ENCODE results near the gene MIA.
"Not testable (repeated sequence)": the region's sequence is repeated elsewhere in the genome, so short reads cannot be mapped to it uniquely, and the experiment has no call there.

Gene MIA

DNA sequence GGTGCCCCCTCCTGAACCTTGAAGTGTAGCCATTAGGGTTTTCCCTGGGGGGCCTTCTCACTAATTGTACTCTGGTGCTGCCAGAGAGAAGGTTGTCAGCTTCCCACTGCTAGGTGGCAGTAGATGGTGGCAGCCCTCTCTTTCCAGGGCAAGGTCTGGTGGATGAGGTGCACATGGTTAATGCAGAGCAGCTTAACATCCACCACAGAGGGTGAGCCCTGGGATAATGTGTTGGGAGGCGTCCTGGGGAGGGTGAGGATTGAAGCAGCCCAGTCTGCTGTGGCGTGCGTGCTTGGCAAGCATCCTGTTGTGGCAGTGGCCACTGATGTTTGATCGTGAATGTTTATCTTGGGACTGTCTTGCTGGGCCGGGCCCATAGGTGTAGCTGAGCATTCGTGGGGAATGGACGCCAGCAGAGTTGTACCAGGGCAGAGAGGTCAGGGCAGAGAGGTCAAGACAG, 29.5 kb downstream of the MIA start:
- DNase-seq = no peak

DNA sequence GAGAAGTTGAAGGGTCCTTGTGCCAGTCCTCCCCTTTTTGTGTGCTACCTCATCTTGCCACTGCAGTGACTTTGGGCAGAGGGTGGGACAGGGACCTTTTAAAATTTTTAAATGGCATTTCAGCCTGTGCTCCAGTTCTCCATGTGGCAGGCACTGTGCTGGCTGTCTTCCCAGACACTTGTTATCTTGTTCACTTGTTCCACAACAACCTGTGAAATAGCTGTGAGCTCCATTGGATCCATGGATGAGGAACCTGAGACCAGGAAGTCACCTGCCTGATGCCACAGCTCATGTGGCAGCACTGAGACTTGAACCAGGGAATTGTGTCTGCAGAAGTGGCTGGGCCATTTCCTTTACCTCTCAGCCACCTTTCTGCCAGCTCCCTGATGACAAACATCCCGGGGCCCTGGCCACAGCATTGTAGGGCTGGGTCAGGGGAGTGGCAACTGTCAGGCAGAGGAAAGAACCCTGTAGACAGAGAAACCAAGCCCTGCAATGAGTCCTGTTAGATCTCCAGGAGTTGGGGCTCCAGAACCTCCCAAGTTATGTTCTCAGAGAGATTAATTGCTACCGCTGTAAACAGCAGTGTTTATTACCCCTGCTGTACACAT, 30.0 kb downstream of the MIA start:
- no peak for DNase-seq

DNA sequence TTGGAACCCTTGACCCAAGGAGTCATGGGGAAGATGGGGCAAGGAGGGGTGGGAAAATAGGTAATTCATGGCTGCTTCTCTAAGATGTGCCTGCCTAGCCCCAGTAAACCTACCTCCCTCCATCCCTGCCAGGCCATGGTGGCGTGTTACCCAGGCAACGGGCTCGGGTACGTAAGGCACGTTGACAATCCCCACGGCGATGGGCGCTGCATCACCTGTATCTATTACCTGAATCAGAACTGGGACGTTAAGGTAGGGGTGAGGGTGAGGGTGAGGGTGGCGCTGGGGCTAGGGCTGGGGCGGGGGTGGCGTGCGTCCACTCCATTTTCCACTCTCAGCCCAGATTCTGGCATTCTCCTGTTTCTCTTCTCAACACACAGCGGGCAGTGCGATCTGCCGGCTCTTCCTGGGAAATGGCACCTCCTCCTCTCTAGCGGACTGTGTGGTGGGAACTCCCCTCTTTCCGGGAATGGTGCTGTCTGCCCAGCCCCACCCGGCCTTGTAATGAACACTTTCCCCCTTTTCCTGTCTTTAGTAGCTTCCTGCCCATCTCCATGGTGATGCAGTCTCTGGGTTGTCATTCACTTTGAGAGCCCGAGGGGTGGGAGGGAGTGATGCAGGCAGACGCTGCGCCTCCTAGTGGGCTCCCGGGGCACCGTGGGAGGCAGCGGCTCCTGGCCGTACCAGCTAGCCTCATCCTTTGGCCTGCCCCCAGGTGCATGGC, 31.3 kb downstream of the MIA start:
- peak; percentile 66 to 70 for DNase-seq

DNA sequence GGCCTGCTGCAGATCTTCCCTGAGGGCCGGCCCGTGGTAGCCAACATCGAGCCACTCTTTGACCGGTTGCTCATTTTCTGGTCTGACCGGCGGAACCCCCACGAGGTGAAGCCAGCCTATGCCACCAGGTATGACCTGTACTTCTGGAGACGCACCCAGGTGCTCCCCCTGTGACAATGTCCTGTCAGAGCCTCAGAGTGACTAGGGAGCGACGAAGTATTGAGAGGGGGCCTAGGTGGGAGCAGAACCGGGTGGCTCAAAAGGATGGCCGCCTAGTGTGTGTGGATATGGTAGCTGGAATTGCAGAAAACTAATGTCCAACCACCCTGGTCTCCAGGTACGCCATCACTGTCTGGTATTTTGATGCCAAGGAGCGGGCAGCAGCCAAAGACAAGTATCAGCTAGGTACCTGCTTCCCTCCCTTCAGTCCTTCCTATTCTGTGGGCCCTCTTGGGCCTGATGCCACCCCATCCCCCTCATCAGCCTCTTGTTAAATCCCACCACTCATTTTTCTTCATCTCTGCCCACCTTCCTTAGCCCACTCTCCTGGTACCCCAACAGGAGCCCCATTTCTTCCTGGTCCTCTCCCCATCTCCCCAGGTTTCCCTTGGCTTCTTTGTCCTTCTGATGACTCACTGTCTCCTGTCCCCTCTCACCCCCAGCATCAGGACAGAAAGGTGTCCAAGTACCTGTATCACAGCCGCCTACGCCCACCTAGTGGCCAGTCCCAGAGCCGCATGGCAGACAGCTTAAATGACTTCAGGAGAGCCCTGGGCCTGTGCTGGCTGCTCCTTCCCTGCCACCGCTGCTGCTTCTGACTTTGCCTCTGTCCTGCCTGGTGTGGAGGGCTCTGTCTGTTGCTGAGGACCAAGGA, 32.1 kb downstream of the MIA start:
- DNase-seq = no peak

DNA sequence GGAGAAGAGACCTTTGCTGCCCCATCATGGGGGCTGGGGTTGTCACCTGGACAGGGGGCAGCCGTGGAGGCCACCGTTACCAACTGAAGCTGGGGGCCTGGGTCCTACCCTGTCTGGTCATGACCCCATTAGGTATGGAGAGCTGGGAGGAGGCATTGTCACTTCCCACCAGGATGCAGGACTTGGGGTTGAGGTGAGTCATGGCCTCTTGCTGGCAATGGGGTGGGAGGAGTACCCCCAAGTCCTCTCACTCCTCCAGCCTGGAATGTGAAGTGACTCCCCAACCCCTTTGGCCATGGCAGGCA, 32.7 kb downstream of the MIA start:
- no peak for DNase-seq

DNA sequence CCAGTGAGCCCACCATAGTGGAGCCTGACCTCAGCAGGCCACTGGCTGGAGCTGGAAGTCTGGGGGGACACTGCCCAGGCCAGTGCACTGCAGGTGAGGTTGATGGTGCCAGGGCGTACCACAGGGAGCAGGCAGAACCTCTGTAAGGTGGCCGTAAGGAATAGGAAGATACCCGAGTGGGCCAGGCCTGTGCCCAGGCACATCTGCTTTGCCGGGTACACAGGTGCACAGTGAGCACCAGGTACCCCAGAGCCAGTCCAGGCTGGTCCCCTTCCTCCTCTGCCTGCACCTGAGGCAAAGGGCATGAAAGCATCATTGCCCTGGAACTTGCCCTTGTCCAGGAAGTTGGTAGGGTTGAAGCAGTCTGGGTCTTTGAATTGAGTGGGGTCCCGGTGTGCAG, 33.2 kb downstream of the MIA start:
- no peak for DNase-seq

DNA sequence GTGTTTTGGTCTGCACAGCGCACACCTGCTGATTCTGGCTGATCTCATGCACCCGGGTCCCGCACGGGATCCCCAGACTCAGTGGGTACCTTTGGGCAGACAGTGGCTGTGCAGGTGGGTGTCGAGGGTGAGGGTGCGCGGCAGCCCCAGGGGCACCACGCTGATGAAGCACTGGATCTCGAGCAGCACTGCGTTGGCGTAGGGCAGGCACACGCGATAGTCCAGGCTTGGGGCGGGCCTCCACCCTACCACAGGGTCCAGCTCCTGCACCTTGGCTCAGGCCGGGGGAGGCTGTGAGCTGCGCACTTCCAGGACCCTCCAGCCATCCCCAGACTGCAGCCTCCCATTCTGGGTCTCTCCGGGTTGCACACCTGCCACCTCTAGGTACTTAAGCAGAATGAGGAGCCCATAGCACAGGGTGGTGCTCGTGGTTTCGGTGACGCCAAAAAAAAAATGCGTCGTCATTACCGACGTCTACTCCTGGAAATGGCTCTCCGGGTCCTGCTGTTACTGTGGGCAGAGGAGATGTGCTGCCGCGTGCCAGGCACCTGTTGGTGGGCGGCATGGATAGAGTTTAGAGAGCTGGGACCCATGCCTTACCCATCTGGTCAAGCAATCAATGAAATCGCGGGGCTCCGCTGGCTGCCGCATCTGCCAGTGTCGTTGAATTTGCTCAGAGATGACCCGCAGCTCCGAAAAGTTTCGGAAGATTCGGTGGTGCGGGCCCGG, 34.2 kb downstream of the MIA start:
- DNase-seq = no peak

DNA sequence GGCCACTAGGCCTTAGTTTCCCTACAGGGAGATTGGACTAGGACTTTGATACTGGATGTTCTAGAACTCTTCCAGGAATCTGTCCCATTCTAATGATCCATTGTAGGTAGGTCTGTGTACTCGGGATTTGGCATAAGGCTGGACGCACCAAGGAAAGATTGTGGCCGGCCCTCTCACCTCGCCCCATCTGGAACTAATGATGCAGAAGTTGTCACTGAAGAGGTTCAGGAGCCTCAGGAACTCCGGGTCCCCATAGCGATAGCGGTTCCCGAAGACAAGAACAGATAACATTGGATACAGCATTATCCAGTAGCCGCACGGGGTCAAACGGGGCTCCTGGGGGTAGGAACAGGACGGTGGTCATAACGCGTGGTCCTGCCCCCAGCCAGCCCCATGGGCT, 34.8 kb downstream of the MIA start:
- no peak for DNase-seq

DNA sequence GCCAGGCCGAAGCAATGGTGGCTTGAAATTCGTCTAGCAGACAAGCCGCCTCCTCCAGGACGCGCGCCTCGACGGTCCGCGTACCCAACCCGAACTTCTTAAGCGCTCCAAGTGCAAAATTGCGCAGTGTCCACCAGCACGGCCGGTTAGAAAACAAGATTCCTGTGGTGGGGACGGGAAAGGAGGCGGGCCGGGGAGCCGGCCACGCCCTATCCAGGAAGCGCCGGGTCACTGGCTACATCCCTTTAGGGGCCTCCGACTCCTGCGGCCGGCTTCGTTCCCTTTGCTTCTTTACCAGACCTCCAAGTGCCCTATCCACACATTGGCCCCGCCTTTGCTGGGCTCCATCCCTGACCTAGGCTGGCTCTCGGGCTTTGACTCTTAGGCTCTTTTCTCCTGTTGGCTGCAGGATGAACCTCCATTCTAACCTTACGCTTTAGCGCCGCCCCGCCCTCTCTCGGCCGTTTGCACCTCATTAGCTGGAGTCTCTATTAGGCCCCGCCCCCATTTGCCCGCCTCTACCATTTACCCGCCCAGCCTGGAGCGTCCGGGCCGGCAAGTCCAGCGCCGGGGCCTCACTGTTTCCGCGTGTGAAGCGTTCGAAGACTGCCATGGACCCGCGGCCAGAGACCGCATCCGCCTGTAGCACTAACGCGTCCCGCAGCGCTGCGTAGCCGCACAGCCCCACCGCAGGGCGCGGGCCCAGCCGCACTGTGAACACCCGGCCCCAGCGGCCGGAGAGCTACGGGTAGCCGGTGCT, 35.5 kb downstream of the MIA start:
- peak; percentile 69 to 78 for DNase-seq

DNA sequence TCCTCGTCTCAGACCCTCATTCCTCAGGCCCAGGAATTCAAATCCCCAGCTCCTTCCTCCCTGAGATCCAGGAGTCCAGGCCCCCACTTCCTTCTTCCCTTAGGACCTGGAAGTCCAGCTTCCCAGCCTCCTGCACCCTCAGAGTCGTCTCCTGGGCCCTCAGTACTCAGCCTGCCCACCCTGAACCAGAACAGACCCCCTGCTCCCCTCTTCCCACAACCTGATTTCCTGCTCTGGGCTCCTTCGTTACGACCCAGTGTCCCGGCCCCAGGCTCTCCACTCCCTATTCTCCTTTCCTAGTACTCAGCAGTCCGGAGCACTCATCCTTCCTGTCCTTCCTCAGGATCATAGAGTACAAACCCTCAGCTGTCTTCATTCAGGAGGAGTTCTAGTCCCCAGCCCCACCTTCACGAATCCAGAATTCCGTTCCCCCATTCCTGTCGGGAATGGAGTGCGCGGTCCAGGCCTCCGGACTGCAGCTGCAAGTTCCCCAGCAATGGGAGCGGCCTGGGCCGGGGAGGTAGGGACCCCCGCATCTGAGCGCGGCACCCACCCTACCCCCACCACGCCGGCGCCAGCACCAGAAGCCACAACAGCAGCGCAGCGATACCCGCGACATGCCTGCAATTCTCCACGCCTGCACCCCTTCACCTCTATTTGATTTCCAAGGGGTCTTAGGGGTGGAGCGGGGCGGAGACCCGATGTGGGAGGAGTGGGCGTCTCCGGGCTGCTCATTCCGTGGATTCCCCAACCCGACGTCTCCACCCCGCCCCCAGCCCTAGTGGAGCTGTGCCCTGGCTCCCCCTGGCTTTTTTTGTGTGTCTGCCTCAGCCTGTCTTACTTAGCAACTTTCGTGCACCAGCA, 36.4 kb downstream of the MIA start:
- DNase-seq = no peak

DNA sequence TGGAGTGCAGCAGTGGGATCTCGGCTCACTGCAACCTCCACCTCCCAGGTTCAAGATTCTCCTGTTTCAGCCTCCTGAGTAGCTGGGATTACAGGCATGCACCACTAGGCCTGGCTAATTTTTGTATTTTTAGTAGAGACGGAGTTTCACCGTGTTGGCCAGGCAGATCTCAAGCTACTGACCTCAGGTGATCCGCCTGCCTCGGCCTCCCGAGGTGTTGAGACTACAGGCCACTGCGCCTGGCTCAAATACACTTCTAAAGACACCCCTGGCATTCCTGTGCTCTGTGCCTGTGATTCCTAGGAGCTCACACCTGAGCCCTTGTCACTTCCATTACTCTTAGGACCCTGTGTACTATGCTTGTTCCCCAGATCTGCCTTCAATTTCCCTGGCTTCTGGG, 37.2 kb downstream of the MIA start:
- not testable (repeated sequence) for DNase-seq

DNA sequence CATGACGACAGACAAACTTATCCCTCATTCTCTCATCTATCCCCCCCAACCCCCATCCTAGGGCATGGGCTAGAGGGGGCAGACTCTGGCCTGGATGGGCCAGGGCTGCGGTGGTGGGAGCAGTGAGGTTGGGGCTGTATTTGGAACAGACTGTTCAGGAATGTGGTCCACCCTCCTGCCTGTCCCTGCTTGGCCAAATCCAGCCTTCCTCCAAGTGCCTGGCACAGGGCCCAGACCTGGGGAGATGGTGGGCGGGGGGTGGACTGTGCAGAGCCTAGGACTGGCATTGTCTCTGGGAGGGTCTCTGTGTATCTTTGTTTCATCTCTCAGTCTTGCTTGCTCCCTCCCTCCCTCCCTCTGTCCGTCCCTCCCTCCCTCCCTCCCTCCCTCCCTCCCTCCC, 37.9 kb downstream of the MIA start:
- no peak for DNase-seq

DNA sequence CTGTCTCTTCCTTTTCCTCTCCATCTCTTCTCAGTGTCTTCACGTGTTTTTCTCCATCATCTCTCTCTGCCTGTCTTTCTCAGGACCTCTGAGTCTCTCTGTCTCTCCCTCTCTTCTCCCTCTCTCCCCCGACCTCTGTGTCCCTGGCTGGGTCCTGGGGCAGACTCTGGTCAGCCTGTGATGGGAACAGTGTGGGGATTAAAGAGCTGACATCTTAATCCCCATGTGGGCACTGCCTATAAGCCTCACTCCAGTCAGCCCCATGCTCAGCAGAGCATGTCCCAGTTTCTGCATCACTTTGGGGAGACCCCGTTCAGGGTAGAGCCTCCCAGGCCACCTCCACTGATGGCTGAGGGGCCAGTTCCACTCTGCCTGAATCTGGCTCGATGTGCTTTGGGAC, 39.9 kb downstream of the MIA start:
- DNase-seq = no peak

DNA sequence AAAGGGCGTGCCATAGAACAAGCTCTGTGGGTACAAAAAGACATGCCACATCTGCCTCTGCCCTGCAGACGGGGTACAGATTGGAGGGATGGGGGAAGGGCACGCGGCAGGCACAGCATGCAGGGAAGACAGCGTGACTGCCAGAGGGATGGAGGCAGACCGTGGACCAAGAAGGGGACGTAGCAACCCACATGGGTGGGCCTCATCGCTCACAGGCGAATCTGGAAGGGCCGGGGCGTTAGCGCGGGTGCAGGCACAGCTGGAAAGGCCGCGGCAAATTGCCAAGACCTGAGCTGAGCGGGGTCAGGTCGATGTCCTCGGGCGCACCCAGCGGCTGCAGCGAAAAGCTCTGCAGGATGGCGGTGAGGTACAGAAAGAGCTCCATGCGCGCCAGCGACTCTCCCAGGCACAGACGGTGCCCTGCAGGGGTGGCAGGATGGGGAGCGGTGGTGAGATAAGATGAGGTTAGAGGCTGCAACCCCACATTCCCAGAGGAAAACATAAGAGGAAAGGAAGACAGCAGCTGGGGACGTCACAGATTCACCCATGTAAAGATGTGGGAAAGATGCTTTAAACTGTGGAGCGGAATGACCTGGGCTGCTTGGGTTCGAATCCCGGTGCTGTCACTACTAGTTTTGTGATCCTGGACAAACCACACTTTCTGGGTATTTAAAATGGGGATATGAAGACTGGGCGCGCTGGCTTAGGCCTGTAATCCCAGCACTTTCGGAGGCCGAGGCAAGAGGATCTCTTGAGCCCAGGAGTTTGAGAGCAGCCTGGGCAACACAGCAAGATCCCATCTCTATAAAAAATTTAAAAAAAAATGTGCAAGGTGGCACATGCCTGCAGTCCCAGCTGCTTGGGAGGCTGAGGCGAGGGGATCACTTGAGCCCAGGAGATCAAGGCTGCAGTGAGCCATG, 43.4 kb downstream of the MIA start:
- peak in 1 of 2 donors; percentile 49 for DNase-seq

DNA sequence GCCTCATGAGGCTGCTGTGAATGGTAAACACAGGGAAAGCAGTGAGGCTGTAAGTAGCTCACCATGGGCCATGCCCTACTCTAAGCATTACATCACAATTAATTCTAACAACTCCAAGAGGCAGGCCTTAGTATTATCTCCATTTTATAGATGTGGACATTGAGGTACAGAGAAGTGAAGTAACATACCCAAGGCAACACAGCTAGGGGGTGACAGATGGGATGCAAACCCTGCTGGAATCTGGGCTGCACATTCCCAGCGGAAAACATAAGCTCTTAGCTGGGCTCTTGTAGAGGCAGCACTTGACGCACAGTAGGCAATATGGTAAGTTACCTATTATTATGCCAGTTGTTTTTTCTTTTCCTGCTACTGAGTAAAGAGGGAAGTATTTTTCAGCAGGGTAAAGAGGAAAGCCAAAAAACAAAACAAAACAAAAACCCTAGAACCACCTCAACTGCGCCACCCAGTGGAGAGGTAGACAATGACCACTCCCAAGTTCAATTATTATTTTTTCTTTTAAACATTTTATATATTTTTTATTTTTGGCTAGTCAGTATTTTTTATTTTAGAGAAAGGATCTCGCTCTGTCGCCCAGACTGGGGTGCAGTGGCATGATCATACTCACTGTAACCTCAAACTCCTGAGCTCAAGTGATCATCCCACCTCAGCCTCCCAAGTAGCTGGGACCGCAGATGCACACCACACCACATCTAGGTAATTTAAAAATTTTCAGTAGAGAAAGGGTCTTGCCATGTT, 44.3 kb downstream of the MIA start:
- DNase-seq = peak; percentile 54

DNA sequence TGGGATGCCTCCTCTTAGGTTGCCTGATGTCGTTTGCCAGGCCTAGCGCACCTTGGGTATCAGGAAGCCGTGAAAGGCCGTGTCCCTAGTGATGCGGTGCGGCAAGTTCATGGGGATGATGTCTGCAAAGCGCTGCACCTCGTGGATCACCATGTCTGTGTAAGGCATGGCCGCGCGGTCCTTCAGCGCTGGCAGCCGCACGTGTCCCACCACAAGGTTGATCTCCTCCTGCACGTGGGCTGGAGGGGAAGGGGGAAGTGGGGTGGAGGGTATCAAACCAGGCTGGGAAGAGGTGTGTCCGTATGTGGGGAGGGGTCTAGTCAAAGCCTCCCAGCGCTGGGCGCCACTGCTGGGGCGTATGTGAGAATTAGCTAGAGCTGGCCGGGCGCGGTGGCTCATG, 46.8 kb downstream of the MIA start:
- no peak for DNase-seq

DNA sequence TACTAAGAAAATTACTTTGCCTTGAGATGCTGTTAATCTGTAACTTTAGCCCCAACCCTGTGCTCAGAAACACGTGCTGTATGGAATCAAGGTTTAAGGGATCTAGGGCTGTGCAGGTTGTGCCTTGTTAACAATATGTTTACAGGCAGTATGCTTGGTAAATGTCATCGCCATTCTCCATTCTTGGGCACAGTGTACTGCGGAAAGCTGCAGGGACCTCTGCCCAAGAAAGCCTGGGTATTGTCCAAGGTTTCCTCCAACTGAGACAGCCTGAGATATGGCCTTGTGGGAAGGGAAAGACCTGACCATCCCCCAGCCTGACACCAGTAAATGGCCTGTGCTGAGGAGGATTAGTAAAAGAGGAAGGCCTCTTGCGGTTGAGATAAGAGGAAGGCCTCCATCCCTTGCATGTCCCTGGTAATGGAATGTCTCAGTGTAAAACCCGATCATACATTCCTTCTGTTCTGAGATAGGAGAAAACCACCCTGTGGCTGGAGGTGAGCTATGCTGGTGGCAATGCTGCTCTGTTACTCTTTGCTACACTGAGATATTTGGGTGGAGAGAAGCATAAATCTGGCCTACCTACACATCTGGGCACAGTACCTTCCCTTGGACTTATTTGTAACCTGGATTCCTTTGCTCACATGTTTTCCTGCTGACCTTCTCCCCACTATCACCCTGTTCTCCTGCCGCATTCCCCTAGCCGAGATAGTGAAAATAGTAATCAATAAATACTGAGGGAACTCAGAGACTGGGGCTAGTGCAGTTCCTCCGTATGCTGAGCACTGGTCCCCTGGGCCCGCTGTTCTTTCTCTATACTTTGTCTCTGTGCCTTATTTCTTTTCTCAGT, 47.6 kb downstream of the MIA start:
- DNase-seq = peak; percentile 74 to 80

DNA sequence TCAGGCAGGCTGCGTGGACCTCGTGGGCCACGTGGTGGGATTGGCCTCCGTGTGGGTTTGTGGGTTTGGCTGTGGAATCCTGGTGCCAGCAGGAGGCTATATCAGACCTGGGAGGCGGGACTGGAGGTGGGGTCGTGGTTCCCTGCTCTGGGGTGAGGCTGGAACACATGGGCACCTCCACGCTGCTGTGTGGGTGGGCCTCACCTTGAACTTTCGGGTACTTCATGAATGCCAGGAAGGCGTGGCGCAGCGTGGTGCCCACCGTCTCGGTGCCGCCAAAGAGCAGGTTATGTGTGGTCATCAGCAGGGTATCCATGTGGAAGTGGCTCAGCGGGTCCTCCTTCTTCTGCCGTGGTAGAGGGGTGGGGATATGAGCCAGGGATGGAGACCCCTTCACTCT, 49.6 kb downstream of the MIA start:
- DNase-seq = not testable (repeated sequence)
